ENCODE data around the gene SPSB1. TPM values are rescaled to one million over a fixed set of nuclear protein-coding genes. Genes with fewer than 3 reads are reported as not detected.
A peak's percentile ranks its signal among the peaks of the same experiment; 100 is the strongest.

The SPSB1 gene
- total RNA-seq, 1 donor = 23.2 TPM

DNA sequence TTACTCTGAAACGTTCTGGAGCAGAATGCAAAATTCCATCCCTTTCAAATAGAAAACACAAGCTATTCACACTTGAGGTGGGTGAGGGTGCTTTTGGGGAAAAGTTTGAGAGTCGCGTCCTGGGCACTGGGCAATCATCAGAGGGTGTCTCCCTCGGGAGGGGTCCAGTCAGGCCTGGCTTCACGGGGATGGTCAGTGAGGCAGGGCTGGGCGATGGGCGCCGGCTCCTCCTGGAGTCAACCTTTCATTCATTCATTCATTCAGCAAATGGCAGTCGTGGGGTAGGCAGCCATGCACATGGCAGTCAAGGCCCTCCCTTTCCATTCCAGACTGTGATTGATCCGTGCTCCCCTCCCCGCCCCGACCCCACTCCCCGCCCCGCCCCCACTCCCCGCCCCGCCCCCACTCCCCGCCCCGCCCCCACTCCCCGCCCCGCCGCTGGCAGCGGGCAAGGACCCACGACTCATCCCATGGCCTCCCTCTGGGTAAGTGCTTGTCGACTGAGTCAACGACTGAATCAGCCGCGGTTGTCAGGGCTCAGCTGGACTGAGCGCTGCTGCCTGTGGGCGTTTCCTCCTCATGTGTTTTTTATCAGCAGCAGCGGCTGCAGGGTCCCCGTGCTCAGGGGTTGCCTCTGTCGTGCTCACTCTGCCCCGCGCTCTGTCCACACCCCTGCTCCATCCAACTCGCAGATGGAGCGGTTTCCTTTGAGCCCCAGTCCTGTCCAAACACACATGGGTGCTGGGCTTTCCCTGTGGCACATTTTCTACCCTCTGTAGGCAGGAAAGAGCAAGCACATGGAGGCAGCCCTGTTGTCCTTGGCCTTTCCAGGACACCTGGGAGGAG, 12.5 kb upstream of the SPSB1 start:
- peak overlapping the region; percentile 70 for H3K27ac ChIP-seq (ENCODE audit: low read depth, low read length)
- no peaks in the 10 kb centered on the region for H3K9me3 ChIP-seq (ENCODE audit: low read depth, low read length)
- no peaks in the 10 kb centered on the region for H3K36me3 ChIP-seq (ENCODE audit: insufficient read depth, low read length)
- TF ChIP-seq, protein P1, sequence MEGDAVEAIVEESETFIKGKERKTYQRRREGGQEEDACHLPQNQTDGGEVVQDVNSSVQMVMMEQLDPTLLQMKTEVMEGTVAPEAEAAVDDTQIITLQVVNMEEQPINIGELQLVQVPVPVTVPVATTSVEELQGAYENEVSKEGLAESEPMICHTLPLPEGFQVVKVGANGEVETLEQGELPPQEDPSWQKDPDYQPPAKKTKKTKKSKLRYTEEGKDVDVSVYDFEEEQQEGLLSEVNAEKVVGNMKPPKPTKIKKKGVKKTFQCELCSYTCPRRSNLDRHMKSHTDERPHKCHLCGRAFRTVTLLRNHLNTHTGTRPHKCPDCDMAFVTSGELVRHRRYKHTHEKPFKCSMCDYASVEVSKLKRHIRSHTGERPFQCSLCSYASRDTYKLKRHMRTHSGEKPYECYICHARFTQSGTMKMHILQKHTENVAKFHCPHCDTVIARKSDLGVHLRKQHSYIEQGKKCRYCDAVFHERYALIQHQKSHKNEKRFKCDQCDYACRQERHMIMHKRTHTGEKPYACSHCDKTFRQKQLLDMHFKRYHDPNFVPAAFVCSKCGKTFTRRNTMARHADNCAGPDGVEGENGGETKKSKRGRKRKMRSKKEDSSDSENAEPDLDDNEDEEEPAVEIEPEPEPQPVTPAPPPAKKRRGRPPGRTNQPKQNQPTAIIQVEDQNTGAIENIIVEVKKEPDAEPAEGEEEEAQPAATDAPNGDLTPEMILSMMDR (IDR thresholded peaks at IDR 0.05; ENCODE audit: extremely low read depth, low read depth, low read length) = no peak
- DNase-seq (ENCODE audit: insufficient read length, low spot score, missing footprints) = peak; percentile 100
- no peaks in the 10 kb centered on the region for H4K20me1 ChIP-seq (ENCODE audit: insufficient read depth, low read length)
- H3K79me2 ChIP-seq (ENCODE audit: insufficient read depth, low read length) = no peaks in the 10 kb centered on the region
- H3K27me3 ChIP-seq (ENCODE audit: insufficient read depth, low read length) = no peaks in the 10 kb centered on the region
- peak overlapping the region; percentile 79 for H2AFZ ChIP-seq (ENCODE audit: low read length)
- peaks cover 48% of the 10 kb centered on the region for H3K4me1 ChIP-seq (ENCODE audit: insufficient read depth, low read length)
- H3K4me2 ChIP-seq (ENCODE audit: insufficient read depth, low read length) = peak overlapping the region; percentile 85
- H3K4me3 ChIP-seq (ENCODE audit: insufficient read depth, low read length) = peak overlapping the region; percentile 13

DNA sequence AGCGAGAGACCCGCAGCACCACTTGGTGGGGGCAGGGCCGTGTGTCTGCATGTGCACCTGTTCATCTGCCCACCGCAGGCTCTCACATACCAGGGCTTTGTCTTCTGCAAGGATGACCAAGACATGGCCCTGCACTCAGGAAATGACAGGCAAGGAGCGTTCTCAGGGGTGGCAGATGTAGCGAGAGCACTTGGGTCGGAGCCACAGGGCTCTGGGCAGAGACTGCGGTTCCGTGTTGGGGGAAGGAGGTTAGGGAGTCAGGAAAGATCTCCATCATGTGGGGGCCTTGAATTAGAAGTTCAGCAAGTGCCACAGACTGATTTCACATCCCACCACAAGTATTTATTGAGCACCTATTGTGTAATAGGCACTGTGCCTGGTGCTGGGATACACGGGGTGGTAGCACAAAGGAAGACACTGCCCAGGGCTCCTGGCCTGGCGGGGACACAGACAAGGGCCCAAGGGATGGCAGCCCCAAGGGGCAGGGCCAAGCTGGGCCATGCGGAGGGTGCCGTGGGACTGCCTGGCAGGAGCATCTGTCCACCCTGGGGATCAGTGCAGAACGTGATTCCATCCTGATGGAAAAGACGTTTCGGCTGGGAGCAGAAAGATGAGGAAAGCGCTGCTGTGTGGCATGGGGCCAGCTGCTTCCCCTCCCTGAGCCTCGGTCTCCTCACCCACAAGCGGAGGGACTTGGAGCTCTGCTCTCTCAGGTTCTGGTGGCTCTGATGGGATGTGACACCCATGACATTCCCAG, 11.4 kb upstream of the SPSB1 start:
- Histone ChIP-seq H3K27ac (ENCODE audit: low read depth, low read length) (peak overlapping the region; percentile 70), H3K4me1 (ENCODE audit: insufficient read depth, low read length) (peaks cover 39% of the 10 kb centered on the region), H3K36me3 (ENCODE audit: insufficient read depth, low read length) (no peaks in the 10 kb centered on the region), H3K4me2 (ENCODE audit: insufficient read depth, low read length) (peak overlapping the region; percentile 85), H3K79me2 (ENCODE audit: insufficient read depth, low read length) (no peaks in the 10 kb centered on the region), H3K9me3 (ENCODE audit: low read depth, low read length) (no peaks in the 10 kb centered on the region), H4K20me1 (ENCODE audit: insufficient read depth, low read length) (no peaks in the 10 kb centered on the region), H3K4me3 (ENCODE audit: insufficient read depth, low read length) (peak overlapping the region; percentile 13), H3K27me3 (ENCODE audit: insufficient read depth, low read length) (no peaks in the 10 kb centered on the region), H2AFZ (ENCODE audit: low read length) (no peak overlapping the region)
- peak; percentile 76 for DNase-seq (ENCODE audit: insufficient read length, low spot score, missing footprints)
- TF ChIP-seq, protein P1 (IDR thresholded peaks at IDR 0.05; ENCODE audit: extremely low read depth, low read depth, low read length) = no peak

- Histone ChIP-seq H2AFZ (ENCODE audit: low read length) (no peak overlapping the region), H3K4me2 (ENCODE audit: insufficient read depth, low read length) (no peak overlapping the region), H3K27ac (ENCODE audit: low read depth, low read length) (no peak overlapping the region), H4K20me1 (ENCODE audit: insufficient read depth, low read length) (no peaks in the 10 kb centered on the region), H3K36me3 (ENCODE audit: insufficient read depth, low read length) (no peaks in the 10 kb centered on the region), H3K9me3 (ENCODE audit: low read depth, low read length) (no peaks in the 10 kb centered on the region), H3K4me1 (ENCODE audit: insufficient read depth, low read length) (peaks cover 39% of the 10 kb centered on the region), H3K4me3 (ENCODE audit: insufficient read depth, low read length) (no peak overlapping the region), H3K27me3 (ENCODE audit: insufficient read depth, low read length) (no peaks in the 10 kb centered on the region), H3K79me2 (ENCODE audit: insufficient read depth, low read length) (no peaks in the 10 kb centered on the region)
- TF ChIP-seq, protein P1 (IDR thresholded peaks at IDR 0.05; ENCODE audit: extremely low read depth, low read depth, low read length) = no peak
- DNase-seq (ENCODE audit: insufficient read length, low spot score, missing footprints) = peak; percentile 90
These were observed 10.6 kb upstream of the SPSB1 start for GRCh38 chr1:9281908-9282695.
